ENCODE data around the gene SLC7A11.
A peak's percentile ranks its signal among the peaks of the same experiment; 100 is the strongest.

The SLC7A11 gene

DNA sequence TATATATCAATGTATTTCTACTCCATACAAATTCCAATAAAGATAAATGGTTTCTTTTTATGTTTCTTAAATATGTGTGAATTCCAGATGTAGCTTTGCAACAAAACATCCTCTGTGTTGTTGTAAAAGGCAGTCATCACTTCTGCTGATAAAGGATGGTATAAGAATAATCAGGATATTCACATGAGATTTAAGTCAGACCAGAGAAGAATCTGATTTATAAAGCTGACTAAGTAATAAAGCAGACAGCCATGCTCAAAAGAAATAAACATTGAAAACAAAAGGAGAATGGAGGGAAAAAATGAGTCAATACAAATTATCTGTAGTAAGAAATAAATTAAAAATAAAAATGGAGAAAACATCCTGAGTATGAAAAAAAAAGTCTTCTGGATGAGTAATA, 27.0 kb upstream of the SLC7A11 start:
- H3K4me3 ChIP-seq (ENCODE audit: low read length) = no peak overlapping the region
- no peak for DNase-seq (ENCODE audit: low read depth)
- TF ChIP-seq, protein P1, sequence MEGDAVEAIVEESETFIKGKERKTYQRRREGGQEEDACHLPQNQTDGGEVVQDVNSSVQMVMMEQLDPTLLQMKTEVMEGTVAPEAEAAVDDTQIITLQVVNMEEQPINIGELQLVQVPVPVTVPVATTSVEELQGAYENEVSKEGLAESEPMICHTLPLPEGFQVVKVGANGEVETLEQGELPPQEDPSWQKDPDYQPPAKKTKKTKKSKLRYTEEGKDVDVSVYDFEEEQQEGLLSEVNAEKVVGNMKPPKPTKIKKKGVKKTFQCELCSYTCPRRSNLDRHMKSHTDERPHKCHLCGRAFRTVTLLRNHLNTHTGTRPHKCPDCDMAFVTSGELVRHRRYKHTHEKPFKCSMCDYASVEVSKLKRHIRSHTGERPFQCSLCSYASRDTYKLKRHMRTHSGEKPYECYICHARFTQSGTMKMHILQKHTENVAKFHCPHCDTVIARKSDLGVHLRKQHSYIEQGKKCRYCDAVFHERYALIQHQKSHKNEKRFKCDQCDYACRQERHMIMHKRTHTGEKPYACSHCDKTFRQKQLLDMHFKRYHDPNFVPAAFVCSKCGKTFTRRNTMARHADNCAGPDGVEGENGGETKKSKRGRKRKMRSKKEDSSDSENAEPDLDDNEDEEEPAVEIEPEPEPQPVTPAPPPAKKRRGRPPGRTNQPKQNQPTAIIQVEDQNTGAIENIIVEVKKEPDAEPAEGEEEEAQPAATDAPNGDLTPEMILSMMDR (conservative IDR thresholded peaks at IDR 0.05; ENCODE audit: low read length) = no peak

DNA sequence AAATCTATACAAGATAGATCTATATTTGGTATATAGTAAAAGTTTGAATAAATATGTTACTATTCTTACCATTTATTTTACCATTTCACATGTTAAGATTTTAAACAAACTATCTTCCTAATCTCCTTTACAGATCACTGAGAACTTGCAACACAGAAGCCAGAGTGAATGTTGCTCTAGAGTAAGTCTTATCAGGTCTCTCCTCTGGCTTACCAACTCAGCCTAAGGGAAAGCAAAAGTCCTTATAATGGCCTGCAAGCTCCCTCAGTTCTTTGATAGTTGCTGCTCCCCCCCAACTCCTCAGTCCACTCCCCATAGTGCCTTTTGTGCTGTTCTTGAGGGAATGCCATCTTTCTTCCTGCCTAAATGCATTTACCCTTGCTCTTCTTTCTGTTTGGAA, 25.7 kb upstream of the SLC7A11 start:
- TF ChIP-seq, protein P1 (conservative IDR thresholded peaks at IDR 0.05; ENCODE audit: low read length) = no peak

DNA sequence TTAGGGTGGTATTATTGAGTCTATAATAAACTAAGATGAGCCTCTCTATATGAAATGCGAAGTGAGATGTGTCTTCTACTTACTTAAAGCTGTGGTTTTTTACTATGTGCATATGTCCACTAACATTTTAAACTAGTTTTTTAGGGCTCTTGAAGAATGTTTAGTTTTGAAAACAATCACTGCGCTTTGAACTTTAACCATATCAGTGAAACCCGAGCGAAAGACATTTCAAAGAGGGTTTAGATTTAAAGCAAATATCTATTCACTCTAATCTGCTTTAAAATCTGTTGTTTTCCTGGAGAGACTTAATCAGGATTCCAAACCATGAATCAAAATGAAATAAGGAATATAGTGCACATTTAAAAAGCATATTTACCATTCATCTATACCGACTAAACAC, 24.8 kb upstream of the SLC7A11 start:
- TF ChIP-seq, protein P1 (conservative IDR thresholded peaks at IDR 0.05; ENCODE audit: low read length) = no peak
- no peak overlapping the region for H3K4me3 ChIP-seq (ENCODE audit: low read length)
- no peak for DNase-seq (ENCODE audit: low read depth)

More for the DNA sequence above, 25.7 kb upstream of the SLC7A11 start:
- no peak overlapping the region for H3K4me3 ChIP-seq (ENCODE audit: low read length)
- no peak for DNase-seq (ENCODE audit: low read depth)

DNA sequence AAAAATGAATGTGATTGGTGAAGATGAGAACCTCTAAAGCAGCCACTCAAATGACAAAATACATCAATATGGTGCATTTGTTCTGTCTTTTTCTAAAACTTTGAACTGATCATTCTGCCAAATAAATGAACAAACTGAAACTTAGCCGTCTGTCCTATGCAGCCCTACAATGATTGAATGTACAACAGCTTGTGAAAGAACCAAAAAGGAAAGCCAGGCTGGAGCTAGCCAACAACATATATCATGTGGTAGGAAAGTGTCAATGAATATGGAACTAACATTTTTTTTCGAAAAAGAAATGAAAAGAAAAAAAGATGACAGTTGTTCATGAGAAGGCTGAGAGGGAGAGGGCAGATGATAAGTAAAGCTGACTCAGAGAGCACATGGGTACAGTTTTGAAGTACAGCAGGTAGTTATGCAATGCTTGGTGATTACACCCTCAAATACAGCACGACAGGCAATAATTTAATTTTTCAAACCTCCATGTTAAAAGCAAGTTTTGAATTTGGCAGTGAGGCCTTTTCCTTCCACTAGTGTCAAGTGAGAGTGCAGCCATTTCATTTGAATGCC, 21.2 kb upstream of the SLC7A11 start:
- peak; percentile 19 for DNase-seq (ENCODE audit: low read depth)
- TF ChIP-seq, protein P1 (conservative IDR thresholded peaks at IDR 0.05; ENCODE audit: low read length) = no peak
- H3K4me3 ChIP-seq (ENCODE audit: low read length) = no peak overlapping the region

DNA sequence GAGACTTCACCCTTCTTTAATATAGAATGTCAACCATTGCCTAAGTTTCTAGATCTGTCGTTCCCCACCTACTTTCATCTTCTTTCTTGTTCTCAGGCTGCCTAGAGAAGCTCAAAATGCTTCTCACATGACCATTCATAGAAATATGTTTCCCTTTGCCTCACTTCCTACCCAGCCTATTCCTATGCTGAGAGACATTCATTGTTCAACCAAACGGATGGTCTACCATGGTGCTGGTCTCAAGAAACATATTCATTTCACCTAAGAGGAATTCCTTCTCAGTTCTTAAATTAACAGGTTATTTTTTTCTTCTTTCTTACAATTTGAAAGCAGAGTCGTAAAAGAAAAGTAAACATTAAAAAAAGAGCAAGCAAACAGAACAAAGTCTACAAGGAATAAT, 20.3 kb upstream of the SLC7A11 start:
- H3K4me3 ChIP-seq (ENCODE audit: low read length) = no peak overlapping the region
- TF ChIP-seq, protein P1 (conservative IDR thresholded peaks at IDR 0.05; ENCODE audit: low read length) = no peak
- no peak for DNase-seq (ENCODE audit: low read depth)

DNA sequence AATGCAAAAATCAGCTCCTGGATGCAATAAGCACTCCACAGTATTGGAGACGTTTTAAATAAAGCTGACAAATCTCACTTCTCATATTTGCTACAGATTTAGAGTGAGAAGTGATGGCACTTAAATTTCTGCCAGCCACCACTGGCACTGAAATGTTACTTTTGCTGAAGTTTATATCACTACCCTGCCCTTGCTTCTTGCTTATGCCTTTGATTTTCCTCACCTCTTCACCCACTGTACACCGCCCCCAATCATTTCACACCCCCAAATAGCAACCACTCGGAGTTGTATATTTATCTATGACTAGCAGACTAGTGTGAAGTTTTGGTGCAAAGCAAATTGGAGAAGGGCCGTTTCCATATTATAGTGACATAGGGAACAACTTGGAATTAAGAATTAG, 19.9 kb upstream of the SLC7A11 start:
- H3K4me3 ChIP-seq (ENCODE audit: low read length) = no peak overlapping the region
- DNase-seq (ENCODE audit: low read depth) = no peak
- TF ChIP-seq, protein P1 (conservative IDR thresholded peaks at IDR 0.05; ENCODE audit: low read length) = no peak

DNA sequence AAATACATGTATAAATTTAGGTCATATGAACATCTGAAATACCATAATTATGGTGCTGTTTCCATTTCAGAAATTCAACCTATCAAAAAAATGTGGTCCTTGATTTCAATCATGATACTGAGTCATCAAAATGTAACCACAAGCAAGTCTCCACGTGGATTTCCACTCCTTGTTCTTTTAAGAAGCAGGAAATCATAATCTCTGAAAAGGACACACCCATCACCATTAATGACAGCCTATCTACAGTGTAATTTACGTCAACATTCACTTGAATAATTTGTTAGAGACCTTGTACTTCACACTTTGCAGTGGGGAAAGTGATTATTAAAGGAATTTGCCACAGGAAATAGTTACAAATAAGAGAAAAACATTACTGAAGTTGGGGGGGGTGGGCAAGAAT, 17.7 kb upstream of the SLC7A11 start:
- peak; percentile 64 for DNase-seq (ENCODE audit: low read depth)
- no peak overlapping the region for H3K4me3 ChIP-seq (ENCODE audit: low read length)

More for the DNA sequence above, 17.7 kb upstream of the SLC7A11 start:
- TF ChIP-seq, protein P1 (conservative IDR thresholded peaks at IDR 0.05; ENCODE audit: low read length) = no peak

All from AG10803 (cell line).